GM18505 (cell line): Measurements from ENCODE around the gene CDKL2.
"Not testable (repeated sequence)": the region's sequence is repeated elsewhere in the genome, so short reads cannot be mapped to it uniquely, and the experiment has no call there.

Experiments used
- ATAC-seq: cut with Tn5 transposase; IDR thresholded peaks from one replicate; pipeline ENCODE4 v1.9.1; 2021; ENCODE audit not compliant: unreplicated experiment
- POLR2A ChIP-seq: IDR thresholded peaks from 4 replicates; pipeline ENCODE4 v1.6.1; 2011; ENCODE audit warnings: borderline replicate concordance; ENCODE audit not compliant: insufficient read depth, insufficient read length; ENCODE audit errors: extremely low read depth

Gene CDKL2

GRCh38 chr4:75561789-75562188, 68.5 kb downstream of the CDKL2 start:
- TF ChIP-seq POLR2A = no peak
- no peak for ATAC-seq

- ATAC-seq = no peak
- TF ChIP-seq POLR2A = no peak
These were observed 72.6 kb downstream of the CDKL2 start for GRCh38 chr4:75557696-75558095.

- peak; percentile 95 for ATAC-seq
- TF ChIP-seq POLR2A = no peak
These were observed 74.8 kb downstream of the CDKL2 start, which contains the start of gene ODAPH for GRCh38 chr4:75555294-75556164. Gene ODAPH (plus strand): TSS chr4:75556066. CDS start chr4:75556083, 17 bp downstream.

- ATAC-seq = no peak
These were observed 77.9 kb downstream of the CDKL2 start for GRCh38 chr4:75552452-75552851.

GRCh38 chr4:75549019-75549418, 81.3 kb downstream of the CDKL2 start:
- no peak for ATAC-seq
- TF ChIP-seq POLR2A = no peak

More at GRCh38 chr4:75552452-75552851, 77.9 kb downstream of the CDKL2 start:
- TF ChIP-seq POLR2A = no peak

- TF ChIP-seq POLR2A = no peak
- ATAC-seq = no peak
These were observed 82.5 kb downstream of the CDKL2 start for GRCh38 chr4:75547647-75548387.

- ATAC-seq = no peak
- no peak for TF ChIP-seq POLR2A
These were observed 84.8 kb downstream of the CDKL2 start for GRCh38 chr4:75545526-75545925.

- no peak for ATAC-seq
- no peak for TF ChIP-seq POLR2A
These were observed 85.5 kb downstream of the CDKL2 start for GRCh38 chr4:75544870-75545269.

- ATAC-seq = not testable (repeated sequence)
These were observed 86.1 kb downstream of the CDKL2 start for GRCh38 chr4:75544220-75544619.

GRCh38 chr4:75542824-75543223, 87.5 kb downstream of the CDKL2 start:
- no peak for TF ChIP-seq POLR2A
- ATAC-seq = no peak

- ATAC-seq = not testable (repeated sequence)
These were observed 93.0 kb downstream of the CDKL2 start for GRCh38 chr4:75537308-75537707.

GRCh38 chr4:75533926-75534325, 96.4 kb downstream of the CDKL2 start:
- ATAC-seq = not testable (repeated sequence)

- ATAC-seq = not testable (repeated sequence)
These were observed 96.9 kb downstream of the CDKL2 start for GRCh38 chr4:75533339-75533887.

GRCh38 chr4:75531536-75532143, 98.7 kb downstream of the CDKL2 start:
- not testable (repeated sequence) for ATAC-seq
